Thyroid gland (tissue), 4 donors: ENCODE measurements around the gene CCR5.

Source experiments
- CTCF ChIP-seq, 6 experiments: fragments of 200-600 bp in 3 of 6; fragments of 450-650 bp in 3 of 6; sonication (generic) in 3 of 6; IDR thresholded peaks; one replicate each; pipeline ENCODE4 v1.5.1; 2016 to 2019; ENCODE audit warnings: antibody characterized with exemption in 6 of 6, mild to moderate bottlenecking in 2 of 6, inconsistent platforms in 1 of 6, moderate library complexity in 1 of 6
- POLR2A ChIP-seq, 2 donors: fragments of 450-650 bp; IDR thresholded peaks; one replicate each; pipeline ENCODE4 v1.6.1; 2017; ENCODE audit warnings: antibody characterized with exemption in 2 of 2, mild to moderate bottlenecking in 2 of 2, moderate library complexity in 1 of 2

DNA sequence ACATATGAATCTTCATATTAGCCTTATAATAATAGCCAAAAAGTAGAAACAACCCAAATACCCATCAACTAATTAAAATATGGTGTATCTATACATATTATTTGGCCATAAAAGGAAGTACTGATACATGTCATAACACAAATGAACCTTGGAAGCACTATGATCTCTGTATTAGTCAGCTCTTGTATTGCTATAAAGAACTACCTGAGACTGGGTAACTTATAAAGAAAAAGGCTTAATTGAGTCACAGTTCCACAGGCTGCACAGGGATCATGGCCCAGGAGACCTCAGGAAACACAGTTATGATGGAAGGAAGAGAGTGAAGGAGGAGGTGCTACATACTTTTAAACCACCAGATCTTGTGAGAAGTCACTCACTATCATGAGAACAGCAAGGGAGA, 32.8 kb upstream of the CCR5 start:
- TF ChIP-seq CTCF (IDR thresholded peaks at IDR 0.05) (no peak), POLR2A (IDR thresholded peaks at IDR 0.05) (no peak)
